DND-41 (cell line): Measurements from ENCODE around the gene TFRC.

Experiments
- ATAC-seq: fragments of 200-7000 bp; cut with Tn5 transposase; 3 replicates; pipeline ENCODE4 v1.9.1; 2021; ENCODE audit warnings: low read depth; ENCODE audit not compliant: insufficient read depth
- DNase-seq: peaks from one replicate; pipeline ENCODE4 v3.0.0-alpha.2; 2020
- H2AFZ ChIP-seq: 2 replicates; pipeline ENCODE4 v1.6.0; 2012; ENCODE audit warnings: low read depth, low read length
- H3K27ac ChIP-seq: 2 replicates; pipeline ENCODE4 v1.5.1; 2012; ENCODE audit warnings: low read length, inconsistent platforms
- H3K27me3 ChIP-seq: fragments of 200-600 bp; sonication (generic); 2 replicates; pipeline ENCODE4 v1.6.0; 2012; ENCODE audit warnings: low read length, mild to moderate bottlenecking, inconsistent platforms; ENCODE audit not compliant: insufficient read depth, poor library complexity
- H3K36me3 ChIP-seq: 2 replicates; pipeline ENCODE4 v1.5.1; 2012; ENCODE audit warnings: low read length, inconsistent platforms; ENCODE audit not compliant: insufficient read depth
- H3K4me1 ChIP-seq: 2 replicates; pipeline ENCODE4 v1.5.1; 2012; ENCODE audit warnings: mild to moderate bottlenecking, low read length; ENCODE audit not compliant: insufficient read depth
- H3K4me2 ChIP-seq: 2 replicates; pipeline ENCODE4 v1.6.0; 2012; ENCODE audit warnings: mild to moderate bottlenecking, moderate library complexity, low read length, inconsistent platforms; ENCODE audit not compliant: insufficient read depth
- H3K4me3 ChIP-seq, 2 experiments: fragments of 200-600 bp in 1 of 2; shearing (Covaris generic) in 1 of 2; 2 replicates each; pipeline ENCODE4 v1.5.1; 2012 to 2016; ENCODE audit warnings: inconsistent platforms in 2 of 2, low read length in 2 of 2, mild to moderate bottlenecking in 2 of 2, low read depth in 1 of 2, moderate library complexity in 1 of 2
- H3K79me2 ChIP-seq: 2 replicates; pipeline ENCODE4 v1.6.0; 2012; ENCODE audit warnings: low read length, inconsistent platforms; ENCODE audit not compliant: insufficient read depth
- H3K9ac ChIP-seq: 2 replicates; pipeline ENCODE4 v1.6.0; 2012; ENCODE audit warnings: low read depth, mild to moderate bottlenecking, inconsistent platforms, low read length, moderate library complexity
- H3K9me3 ChIP-seq: 2 replicates; pipeline ENCODE4 v1.5.1; 2012; ENCODE audit warnings: low read length, moderate library complexity, mild to moderate bottlenecking, inconsistent platforms; ENCODE audit not compliant: insufficient read depth, severe bottlenecking
- H4K20me1 ChIP-seq: 2 replicates; pipeline ENCODE4 v1.6.0; 2012; ENCODE audit warnings: low read length; ENCODE audit not compliant: insufficient read depth
- CTCF ChIP-seq: IDR thresholded peaks from 2 replicates; pipeline ENCODE4 v1.5.1; 2012; ENCODE audit warnings: borderline replicate concordance, low read length, moderate library complexity, mild to moderate bottlenecking; ENCODE audit not compliant: poor library complexity, severe bottlenecking; ENCODE audit errors: extremely low read depth
- EZH2 ChIP-seq: IDR thresholded peaks from 3 replicates; pipeline ENCODE4 v1.6.1; 2012; ENCODE audit warnings: borderline replicate concordance, low read depth, mild to moderate bottlenecking, moderate library complexity, low read length, inconsistent platforms; ENCODE audit not compliant: severe bottlenecking

TFRC gene

GRCh38 chr3:196081834-196082618, at the start of gene TFRC:
Gene TFRC, minus strand, starts transcription at chr3:196082090. Its CDS starts 4,991 bp downstream, at chr3:196077099.
- H3K27ac ChIP-seq = peak within 1 kb of the TSS; percentile 99
- peaks cover 44% of the 10 kb centered on the region for H4K20me1 ChIP-seq
- DNase-seq (peak; percentile 97), ATAC-seq (peak; percentile 85)
- H3K9me3 ChIP-seq = no peaks in the 10 kb centered on the region
- H3K4me1 ChIP-seq = peaks cover 40% of the 10 kb centered on the region
- TF ChIP-seq CTCF (peak; percentile 13), EZH2 (no peak)
- H3K27me3 ChIP-seq = no peaks in the 10 kb centered on the region
- peak within 1 kb of the TSS; percentile 98 to 99 for H3K4me3 ChIP-seq
- H3K4me2 ChIP-seq = peak within 1 kb of the TSS; percentile 70
- peak within 1 kb of the TSS; percentile 99 for H3K9ac ChIP-seq
- H3K79me2 ChIP-seq = peaks cover 52% of the 10 kb centered on the region
- H3K36me3 ChIP-seq = peaks cover 32% of the 10 kb centered on the region
- peak within 1 kb of the TSS; percentile 84 for H2AFZ ChIP-seq

- TF ChIP-seq CTCF (no peak), EZH2 (no peak)
- Histone ChIP-seq H3K9ac (no peak overlapping the region), H3K4me3 (no peak overlapping the region), H2AFZ (no peak overlapping the region), H3K79me2 (no peaks in the 10 kb centered on the region), H4K20me1 (no peaks in the 10 kb centered on the region), H3K4me2 (no peak overlapping the region), H3K9me3 (no peaks in the 10 kb centered on the region), H3K36me3 (no peaks in the 10 kb centered on the region), H3K4me1 (peaks cover 6% of the 10 kb centered on the region), H3K27ac (no peak overlapping the region), H3K27me3 (no peaks in the 10 kb centered on the region)
- DNase-seq (no peak), ATAC-seq (no peak)
These were observed 46.4 kb upstream of the TFRC start for GRCh38 chr3:196128172-196128843.

- H3K9ac ChIP-seq = no peak overlapping the region
- H3K4me1 ChIP-seq = peaks cover 15% of the 10 kb centered on the region
- H3K79me2 ChIP-seq = no peaks in the 10 kb centered on the region
- no peak overlapping the region for H2AFZ ChIP-seq
- H3K36me3 ChIP-seq = no peaks in the 10 kb centered on the region
- DNase-seq (no peak), ATAC-seq (peak; percentile 21; the same call in 1 of the 3 replicates)
- TF ChIP-seq EZH2 (no peak), CTCF (no peak)
- H3K4me2 ChIP-seq = no peak overlapping the region
- peak overlapping the region; percentile 31 for H3K27ac ChIP-seq
- no peaks in the 10 kb centered on the region for H3K27me3 ChIP-seq
- no peaks in the 10 kb centered on the region for H3K9me3 ChIP-seq
- H3K4me3 ChIP-seq = no peak overlapping the region
- H4K20me1 ChIP-seq = no peaks in the 10 kb centered on the region
These were observed 45.6 kb upstream of the TFRC start for GRCh38 chr3:196127308-196128040.
